ENCODE data around the gene UBE2D2.

Gene UBE2D2

GRCh38 chr5:139667001-139667729 is 106.0 kb downstream of the UBE2D2 start:
- Histone ChIP-seq H3K27ac (peak overlapping the region; percentile 89; the same call in 1 of the 2 replicates), H3K36me3 (ENCODE audit: insufficient read depth, low read length) (no peaks in the 10 kb centered on the region), H3K9me3 (ENCODE audit: low read depth, low read length) (no peaks in the 10 kb centered on the region), H3K4me3 (no peak overlapping the region), H3K9ac (ENCODE audit: insufficient read length) (no peak overlapping the region)
- DNase-seq (ENCODE audit: low read depth, low spot score) = no peak
- TF ChIP-seq POLR2AphosphoS5 (IDR thresholded peaks at IDR 0.05; ENCODE audit: borderline replicate concordance, low read depth, low read length) = no peak
- TF ChIP-seq FOXP2 (optimal IDR thresholded peaks at IDR 0.05; ENCODE audit: control extremely low read depth, extremely low read length, insufficient read depth) = no peak
- no peak for TF ChIP-seq EZH2 (IDR thresholded peaks at IDR 0.05)

DNA sequence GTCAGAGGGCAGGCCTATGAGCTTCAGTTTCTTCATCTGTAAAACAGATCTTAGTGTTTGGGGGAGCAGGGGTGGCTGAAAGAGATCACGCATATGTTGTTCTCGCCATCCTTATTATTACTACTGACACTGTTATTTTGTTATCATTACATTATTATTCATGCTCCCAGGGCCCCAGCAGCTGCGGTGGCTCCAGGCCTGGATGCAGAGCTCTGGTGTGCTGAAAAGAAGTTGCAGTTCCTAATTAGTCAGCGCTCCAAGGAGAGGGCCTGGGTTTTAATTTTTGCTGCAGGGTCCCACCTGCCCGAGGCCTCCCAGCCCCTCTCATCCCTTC is 106.6 kb downstream of the UBE2D2 start:
- no peak for TF ChIP-seq FOXP2 (optimal IDR thresholded peaks at IDR 0.05; ENCODE audit: control extremely low read depth, extremely low read length, insufficient read depth)
- peak; percentile 19; the same call in 1 of the 2 replicates for TF ChIP-seq POLR2AphosphoS5 (IDR thresholded peaks at IDR 0.05; ENCODE audit: borderline replicate concordance, low read depth, low read length)
- Histone ChIP-seq H3K36me3 (ENCODE audit: insufficient read depth, low read length) (no peaks in the 10 kb centered on the region), H3K9ac (ENCODE audit: insufficient read length) (peak overlapping the region; percentile 71), H3K4me3 (peak overlapping the region; percentile 76), H3K9me3 (ENCODE audit: low read depth, low read length) (no peaks in the 10 kb centered on the region), H3K27ac (peak overlapping the region; percentile 89)
- peak; percentile 42 for DNase-seq (ENCODE audit: low read depth, low spot score)

DNA sequence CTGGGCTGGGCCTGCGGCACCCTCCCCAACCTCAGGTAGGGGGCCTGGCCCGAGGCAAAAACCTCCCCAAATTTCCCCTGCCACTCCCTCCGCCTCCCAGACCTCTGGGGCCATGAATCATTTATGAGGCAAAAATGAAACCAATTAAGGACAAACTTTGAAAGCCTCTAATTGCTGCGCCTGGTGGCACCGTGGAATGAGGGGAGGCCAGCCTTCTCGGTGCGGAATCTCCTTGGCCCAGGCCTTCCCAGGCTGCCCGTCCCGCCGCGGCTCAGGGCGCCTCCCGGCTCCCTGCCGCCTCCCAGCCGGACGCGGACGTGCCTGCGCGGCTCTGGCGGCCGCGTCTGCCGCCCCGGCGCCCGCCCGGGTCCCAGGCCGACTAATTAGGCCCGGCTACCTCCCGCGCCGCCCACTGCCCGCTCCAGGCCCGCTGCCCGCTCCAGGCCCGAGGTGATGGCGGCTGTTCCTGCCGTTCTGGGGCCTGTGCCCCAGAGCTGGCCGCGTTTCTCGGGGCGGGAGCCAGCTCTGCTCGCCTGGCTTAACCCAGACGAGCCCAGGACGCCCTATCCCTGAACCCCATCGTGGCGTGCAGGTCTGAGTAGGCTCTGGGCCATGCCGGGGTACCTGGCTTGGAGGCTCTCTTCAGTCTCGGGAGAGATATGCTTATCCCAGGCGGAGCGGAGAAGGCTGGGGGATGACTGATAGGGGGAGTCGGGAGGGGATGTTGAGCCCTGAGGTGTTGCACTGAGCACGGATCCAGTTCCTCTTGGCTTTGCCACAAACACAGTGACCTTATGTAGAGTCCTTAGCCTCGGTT is 107.1 kb downstream of the UBE2D2 start:
- peak overlapping the region; percentile 89 for H3K27ac ChIP-seq
- no peaks in the 10 kb centered on the region for H3K9me3 ChIP-seq (ENCODE audit: low read depth, low read length)
- peak; percentile 32 for DNase-seq (ENCODE audit: low read depth, low spot score)
- H3K4me3 ChIP-seq = peak overlapping the region; percentile 76
- H3K9ac ChIP-seq (ENCODE audit: insufficient read length) = peak overlapping the region; percentile 71
- TF ChIP-seq FOXP2 (optimal IDR thresholded peaks at IDR 0.05; ENCODE audit: control extremely low read depth, extremely low read length, insufficient read depth) = no peak
- peak; percentile 8; the same call in 1 of the 2 replicates for TF ChIP-seq POLR2AphosphoS5 (IDR thresholded peaks at IDR 0.05; ENCODE audit: borderline replicate concordance, low read depth, low read length)
- H3K36me3 ChIP-seq (ENCODE audit: insufficient read depth, low read length) = no peaks in the 10 kb centered on the region

DNA sequence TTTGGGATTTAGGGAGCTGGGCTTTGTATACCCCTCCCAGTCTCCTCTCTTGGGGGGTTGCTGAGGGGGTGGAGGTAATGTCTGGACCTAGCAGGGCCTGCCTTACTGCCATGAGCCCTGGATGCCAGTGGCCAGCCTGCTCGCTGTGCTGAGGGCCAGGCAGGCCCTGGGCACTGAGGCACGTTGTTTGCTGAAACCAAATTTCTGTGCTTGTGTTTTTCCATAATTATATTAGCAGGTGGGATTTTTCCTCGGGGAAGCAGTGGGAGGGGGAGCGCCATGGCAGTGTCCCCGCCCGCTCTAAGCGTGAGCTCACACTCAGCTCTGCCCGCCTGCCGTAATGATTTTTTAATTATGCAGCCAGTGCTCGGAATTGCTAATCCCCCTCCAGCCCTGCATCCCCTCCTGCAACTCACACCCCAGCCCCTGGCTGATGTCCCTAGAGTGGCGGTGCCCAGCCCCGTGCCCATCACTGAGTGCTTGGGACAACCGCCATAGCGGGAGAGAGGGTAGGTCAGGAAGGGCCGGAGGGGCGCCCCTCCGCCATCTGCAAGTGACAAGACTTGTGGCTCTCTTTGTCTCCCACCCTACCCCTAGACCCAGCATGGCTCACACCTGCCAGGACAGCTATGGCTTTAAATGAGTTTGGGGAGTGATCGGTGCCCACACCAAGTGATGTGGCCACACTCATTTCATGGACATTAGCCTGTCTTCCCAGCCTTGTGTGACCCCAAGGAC is 108.0 kb downstream of the UBE2D2 start:
- TF ChIP-seq FOXP2 (optimal IDR thresholded peaks at IDR 0.05; ENCODE audit: control extremely low read depth, extremely low read length, insufficient read depth) = no peak
- no peak for TF ChIP-seq POLR2AphosphoS5 (IDR thresholded peaks at IDR 0.05; ENCODE audit: borderline replicate concordance, low read depth, low read length)
- TF ChIP-seq EZH2 (IDR thresholded peaks at IDR 0.05) = no peak
- Histone ChIP-seq H3K4me3 (peak overlapping the region; percentile 76), H3K9ac (ENCODE audit: insufficient read length) (peak overlapping the region; percentile 71), H3K36me3 (ENCODE audit: insufficient read depth, low read length) (no peaks in the 10 kb centered on the region), H3K27ac (peak overlapping the region; percentile 89), H3K9me3 (ENCODE audit: low read depth, low read length) (no peaks in the 10 kb centered on the region)
- DNase-seq (ENCODE audit: low read depth, low spot score) = no peak

GRCh38 chr5:139669662-139670368 is 108.7 kb downstream of the UBE2D2 start:
- H3K9ac ChIP-seq (ENCODE audit: insufficient read length) = no peak overlapping the region
- H3K4me3 ChIP-seq = no peak overlapping the region
- no peak for DNase-seq (ENCODE audit: low read depth, low spot score)
- H3K36me3 ChIP-seq (ENCODE audit: insufficient read depth, low read length) = no peaks in the 10 kb centered on the region
- H3K27ac ChIP-seq = no peak overlapping the region
- TF ChIP-seq FOXP2 (optimal IDR thresholded peaks at IDR 0.05; ENCODE audit: control extremely low read depth, extremely low read length, insufficient read depth) (no peak), EZH2 (IDR thresholded peaks at IDR 0.05) (no peak), POLR2AphosphoS5 (IDR thresholded peaks at IDR 0.05; ENCODE audit: borderline replicate concordance, low read depth, low read length) (no peak)
- no peaks in the 10 kb centered on the region for H3K9me3 ChIP-seq (ENCODE audit: low read depth, low read length)

DNA sequence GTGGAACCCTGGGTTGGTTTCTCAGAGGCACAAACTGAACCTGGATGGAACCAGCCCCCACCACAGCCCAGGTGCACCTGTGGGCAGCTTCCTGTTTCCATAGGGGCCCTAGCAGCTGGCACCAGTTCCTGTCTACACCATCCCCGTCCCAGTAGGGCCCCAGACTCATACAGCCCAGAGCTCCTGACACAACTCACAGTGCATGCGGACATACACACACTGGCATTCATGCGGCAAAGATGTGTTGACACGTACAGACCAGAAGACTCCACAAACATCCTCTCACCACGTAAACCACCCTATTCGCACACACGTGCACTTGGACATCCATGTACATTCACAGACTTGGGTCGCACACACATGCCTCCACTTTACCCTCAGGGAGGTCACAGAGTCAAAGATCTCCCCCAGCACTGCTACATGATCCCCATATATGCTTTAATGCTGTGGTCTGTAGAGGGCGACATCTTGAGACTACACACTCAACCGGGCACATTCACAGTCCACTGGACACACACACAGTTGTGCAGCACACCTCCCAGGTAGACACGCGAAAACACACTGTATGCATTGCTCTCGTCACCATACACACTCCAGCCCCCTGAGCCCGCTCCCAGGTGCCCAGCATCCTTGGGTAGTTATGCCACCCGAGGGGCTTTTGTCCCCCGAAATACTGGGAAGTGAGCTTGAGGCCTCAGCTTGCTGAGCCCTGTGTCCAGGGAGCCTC is 109.4 kb downstream of the UBE2D2 start:
- no peak for DNase-seq (ENCODE audit: low read depth, low spot score)
- Histone ChIP-seq H3K36me3 (ENCODE audit: insufficient read depth, low read length) (no peaks in the 10 kb centered on the region), H3K9ac (ENCODE audit: insufficient read length) (no peak overlapping the region), H3K4me3 (no peak overlapping the region), H3K9me3 (ENCODE audit: low read depth, low read length) (no peaks in the 10 kb centered on the region), H3K27ac (no peak overlapping the region)
- TF ChIP-seq EZH2 (IDR thresholded peaks at IDR 0.05) (no peak), POLR2AphosphoS5 (IDR thresholded peaks at IDR 0.05; ENCODE audit: borderline replicate concordance, low read depth, low read length) (no peak), FOXP2 (optimal IDR thresholded peaks at IDR 0.05; ENCODE audit: control extremely low read depth, extremely low read length, insufficient read depth) (no peak)

DNA sequence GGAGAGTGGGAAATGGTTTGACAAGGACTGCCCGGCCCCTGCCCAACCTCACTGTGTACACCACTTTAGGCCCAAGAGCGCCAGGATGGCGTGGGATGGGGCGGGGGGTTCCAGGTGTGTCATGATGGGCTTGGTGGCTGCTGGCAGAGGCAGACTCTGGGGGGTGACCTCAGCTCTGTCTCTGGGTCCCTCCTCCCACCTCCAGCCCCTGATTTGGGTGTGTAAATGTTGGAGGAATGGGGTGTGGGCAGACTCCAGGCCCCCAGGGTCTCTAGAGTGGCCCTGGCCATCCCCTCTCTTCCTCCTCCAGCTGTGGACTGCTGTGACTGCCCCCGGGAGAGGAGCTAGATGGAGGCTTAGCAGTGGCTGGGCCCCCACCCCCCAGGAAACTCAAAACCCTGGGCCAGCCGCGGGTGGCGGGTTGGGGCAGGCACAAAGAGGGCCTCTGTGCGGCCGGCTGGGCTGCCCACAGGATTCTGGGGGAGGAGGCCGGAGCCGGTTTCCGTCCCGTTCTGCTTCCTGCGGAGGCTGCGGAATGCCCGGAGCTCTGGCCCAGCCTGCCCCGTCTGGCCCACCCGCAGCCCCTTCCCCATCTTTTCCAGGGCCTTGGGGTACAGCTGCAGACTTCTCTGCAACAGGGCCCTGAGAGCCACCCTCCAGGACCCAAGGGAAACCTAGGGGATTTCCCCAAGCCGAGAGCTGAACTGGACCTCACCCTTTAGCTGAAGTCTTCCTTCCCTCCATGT is 110.1 kb downstream of the UBE2D2 start:
- Histone ChIP-seq H3K27ac (no peak overlapping the region), H3K9me3 (ENCODE audit: low read depth, low read length) (no peaks in the 10 kb centered on the region), H3K4me3 (no peak overlapping the region), H3K9ac (ENCODE audit: insufficient read length) (no peak overlapping the region), H3K36me3 (ENCODE audit: insufficient read depth, low read length) (no peaks in the 10 kb centered on the region)
- no peak for TF ChIP-seq EZH2 (IDR thresholded peaks at IDR 0.05)
- no peak for TF ChIP-seq FOXP2 (optimal IDR thresholded peaks at IDR 0.05; ENCODE audit: control extremely low read depth, extremely low read length, insufficient read depth)
- no peak for TF ChIP-seq POLR2AphosphoS5 (IDR thresholded peaks at IDR 0.05; ENCODE audit: borderline replicate concordance, low read depth, low read length)
- DNase-seq (ENCODE audit: low read depth, low spot score) = no peak

Data from SK-N-MC (cell line).